Stimulated activated CD8-positive, alpha-beta memory T cell treated with anti-CD3 and anti-CD28 coated beads, Interleukin-2, amount 100 ng/mL, for 1 hour (primary cell): ENCODE data around the gene PDE6A.

Experiments used
- DNase-seq, 2 donors: peaks; one replicate each; pipeline ENCODE4 v3.0.0-alpha.2; 2020; ENCODE audit warnings: low read depth in 2 of 2

PDE6A gene

DNA sequence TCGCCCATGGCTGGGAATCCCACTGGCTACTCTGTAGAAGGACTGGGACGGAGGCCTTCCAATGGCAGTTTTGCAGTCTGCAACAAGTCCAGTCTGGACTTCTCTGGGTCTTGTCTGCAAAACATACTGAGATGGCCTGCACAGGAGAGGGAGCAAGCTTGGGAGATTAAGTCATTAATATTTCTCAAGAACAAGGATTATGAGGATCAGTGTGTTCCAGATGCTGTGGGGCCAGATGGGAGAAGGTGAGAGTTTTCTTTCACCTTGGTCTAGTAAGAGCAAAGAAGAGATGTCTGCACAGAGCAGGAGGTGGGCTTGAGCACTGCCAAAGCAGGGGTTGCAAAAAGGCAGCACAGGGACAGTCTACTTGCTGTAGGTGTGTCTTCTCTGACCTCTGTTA lies at the start of gene PDE6A:
Gene PDE6A, minus strand, starts transcription at position 128 of the 400 bp plus-strand sequence. Its CDS starts 120 bp downstream, at position 8.
- DNase-seq: no peak

DNA sequence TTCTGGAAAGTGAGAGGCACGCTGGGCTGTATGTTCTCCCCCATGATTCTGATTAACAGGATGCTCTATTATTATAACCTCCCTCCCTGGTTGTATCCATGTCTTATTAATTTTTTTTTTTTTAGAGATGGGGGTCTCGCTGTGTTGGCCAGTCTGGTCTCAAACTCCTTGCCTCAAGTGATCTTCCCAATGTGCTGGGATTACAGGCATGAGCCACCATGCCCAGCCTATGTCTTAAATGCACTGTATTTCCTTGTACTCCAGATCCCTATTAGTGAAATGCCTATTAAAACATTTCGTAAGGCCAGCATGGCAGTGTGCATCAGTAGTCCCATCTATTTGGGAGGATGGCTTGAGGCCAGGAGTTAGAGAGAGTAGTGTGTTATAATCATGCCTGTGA lies 48.9 kb upstream of the PDE6A start:
- no peak for DNase-seq

DNA sequence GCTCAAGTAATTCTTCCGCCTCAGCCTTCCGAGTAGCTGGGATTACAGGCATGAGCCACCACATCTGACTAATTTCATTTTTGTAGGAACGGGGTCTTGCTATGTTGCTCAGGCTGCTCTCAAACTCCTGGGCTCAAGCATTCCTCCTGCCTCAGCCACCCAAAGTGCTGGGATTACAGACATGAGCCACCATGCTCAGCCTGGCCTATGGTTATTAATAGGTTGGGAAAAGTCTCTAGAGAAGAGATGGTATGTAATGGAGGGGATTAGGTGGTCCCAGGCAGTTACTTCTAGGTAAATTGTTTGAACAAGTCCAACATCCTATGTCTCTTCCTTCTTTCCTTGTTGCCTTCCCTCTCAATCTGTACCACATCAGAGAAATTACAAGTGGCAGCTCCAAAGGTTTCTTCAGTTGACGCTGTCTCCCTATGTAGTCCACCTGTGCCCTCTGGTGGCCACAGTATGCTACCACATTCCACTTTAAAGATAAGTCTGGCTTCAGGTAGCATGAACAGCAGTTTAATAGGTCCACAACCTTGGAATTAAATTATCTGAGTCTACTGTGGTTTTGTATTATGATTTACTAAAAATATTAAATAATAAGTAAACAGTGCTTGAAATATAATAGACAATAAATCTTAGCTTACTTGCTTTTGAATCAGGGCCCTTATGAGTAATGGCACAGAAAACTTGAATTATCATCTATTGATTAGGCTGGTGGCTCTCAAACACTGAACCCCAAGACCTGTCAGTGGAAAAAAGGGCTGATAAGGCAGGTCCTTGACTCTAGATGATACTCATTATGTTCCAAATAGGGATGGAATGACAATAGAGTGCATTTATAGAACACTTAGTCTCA lies 46.2 kb upstream of the PDE6A start:
- DNase-seq: peak; percentile 32 to 47

DNA sequence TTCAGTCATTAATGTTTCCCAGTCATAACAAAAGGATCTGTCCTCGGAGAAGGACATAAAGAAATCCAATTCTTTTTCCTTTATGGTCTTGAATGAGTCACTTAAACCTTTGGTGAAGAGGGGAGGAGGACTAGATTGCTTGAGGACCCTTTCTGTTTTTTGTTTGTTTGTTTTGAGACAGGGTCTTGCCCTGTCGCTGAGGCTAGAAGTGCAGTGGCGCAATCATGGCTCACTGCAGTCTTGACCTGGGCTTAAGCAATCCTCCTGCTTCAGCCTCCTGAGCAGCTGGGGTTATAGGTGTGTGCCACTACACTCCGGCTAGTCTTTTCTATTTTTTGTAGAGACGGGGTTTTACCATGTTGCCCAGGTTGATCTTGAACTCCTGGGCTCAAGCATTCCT lies 43.5 kb upstream of the PDE6A start:
- no peak for DNase-seq

DNA sequence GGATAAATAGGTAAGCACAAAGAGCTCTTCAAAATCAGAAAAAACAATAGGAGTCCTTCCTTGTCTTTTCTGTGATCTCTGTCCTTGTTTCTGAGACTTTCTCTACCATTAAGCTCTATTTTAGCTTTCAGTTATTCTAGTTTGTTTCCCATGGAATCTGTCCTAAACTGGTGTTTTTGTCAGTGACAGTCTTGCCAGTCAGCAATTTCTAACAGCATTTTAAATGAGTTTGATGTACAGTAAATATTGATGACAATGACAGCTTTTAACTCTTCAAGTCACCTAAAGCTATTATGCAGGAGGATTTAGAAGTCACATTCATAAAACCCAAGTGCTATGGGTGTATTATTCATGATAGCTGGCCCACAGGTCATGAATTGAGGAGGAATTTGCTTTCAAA lies 37.9 kb upstream of the PDE6A start:
- no peak for DNase-seq

DNA sequence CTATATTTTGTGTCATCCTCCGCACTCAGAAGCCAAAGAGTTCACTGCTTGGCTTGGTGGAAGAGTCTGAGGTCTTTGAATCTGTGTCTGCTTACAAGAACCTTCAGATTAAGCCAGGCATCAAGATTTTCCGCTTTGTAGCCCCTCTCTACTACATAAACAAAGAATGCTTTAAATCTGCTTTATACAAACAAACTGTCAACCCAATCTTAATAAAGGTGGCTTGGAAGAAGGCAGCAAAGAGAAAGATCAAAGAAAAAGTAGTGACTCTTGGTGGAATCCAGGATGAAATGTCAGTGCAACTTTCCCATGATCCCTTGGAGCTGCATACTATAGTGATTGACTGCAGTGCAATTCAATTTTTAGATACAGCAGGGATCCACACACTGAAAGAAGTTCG lies 36.6 kb upstream of the PDE6A start:
- DNase-seq: no peak

DNA sequence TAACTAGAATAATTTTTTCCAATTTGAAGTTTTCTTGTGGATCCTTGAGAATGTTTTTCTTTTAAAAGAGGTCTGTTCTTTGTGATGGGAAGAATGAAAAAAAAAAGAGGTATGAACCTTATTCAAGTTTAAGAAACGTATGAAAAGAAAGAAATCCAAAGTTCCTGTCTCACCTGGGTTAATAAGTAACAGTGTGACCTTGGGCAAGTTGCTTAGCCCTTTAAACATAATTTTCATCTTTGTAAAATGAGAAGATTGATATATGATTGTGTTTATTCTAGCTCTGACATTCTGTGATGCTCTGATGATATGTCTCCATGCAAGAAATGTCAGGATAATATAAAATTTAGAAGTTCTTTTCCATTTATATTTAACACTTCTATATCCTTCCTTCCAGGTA lies 35.3 kb upstream of the PDE6A start:
- DNase-seq: no peak

DNA sequence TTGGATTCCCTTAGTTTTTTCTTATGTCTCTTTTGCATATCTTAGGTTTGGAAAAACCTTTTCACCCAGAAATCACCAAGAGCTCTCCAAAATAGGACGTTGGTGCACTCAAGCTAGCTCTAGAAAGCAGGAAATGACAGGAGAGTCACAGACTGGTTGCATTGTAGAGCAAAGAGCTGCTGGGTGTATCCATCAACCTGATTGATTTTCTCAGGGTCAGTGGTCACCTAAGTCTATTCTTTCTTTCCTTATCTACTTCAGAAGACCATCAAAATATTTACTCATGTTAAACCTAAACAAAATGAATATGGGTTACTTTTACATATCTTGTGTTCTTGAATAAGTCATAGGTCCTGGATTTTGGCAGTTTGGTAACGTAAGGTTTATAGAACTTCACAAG lies 30.8 kb upstream of the PDE6A start:
- no peak for DNase-seq

DNA sequence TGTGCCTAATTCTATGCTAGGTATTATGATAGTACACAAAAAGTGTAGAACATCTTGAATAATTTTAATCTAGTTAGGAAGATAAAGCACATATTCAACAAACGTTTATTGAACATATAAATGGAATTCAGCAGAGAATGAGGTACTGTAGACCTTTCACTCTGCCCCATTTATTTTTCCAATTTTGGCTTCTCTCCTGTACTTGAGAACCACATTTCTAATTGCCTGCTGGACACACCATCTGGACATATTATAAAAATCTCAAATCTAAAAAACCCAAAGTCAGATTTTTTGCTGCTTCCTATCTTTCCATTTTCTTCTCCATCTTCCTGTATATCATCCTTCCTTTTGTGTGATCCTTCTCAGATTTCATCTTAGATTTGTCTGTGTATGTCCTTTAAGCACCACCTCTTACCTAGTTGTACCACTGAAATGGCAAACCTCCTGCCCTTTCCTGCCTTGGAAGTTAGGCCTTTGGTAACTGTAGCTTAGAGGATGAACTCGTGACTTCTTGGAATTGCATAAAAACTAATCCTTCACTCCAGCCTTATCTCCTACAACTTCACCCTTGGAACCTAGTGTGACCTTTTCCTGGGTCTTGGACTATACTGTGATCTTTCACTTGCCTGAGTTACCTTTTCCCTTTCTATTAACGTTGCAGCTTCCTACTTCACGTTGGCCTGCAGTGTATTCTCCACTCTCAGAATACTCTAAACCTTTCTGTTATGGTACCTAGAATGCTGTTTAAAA lies 24.8 kb upstream of the PDE6A start:
- DNase-seq: no peak

DNA sequence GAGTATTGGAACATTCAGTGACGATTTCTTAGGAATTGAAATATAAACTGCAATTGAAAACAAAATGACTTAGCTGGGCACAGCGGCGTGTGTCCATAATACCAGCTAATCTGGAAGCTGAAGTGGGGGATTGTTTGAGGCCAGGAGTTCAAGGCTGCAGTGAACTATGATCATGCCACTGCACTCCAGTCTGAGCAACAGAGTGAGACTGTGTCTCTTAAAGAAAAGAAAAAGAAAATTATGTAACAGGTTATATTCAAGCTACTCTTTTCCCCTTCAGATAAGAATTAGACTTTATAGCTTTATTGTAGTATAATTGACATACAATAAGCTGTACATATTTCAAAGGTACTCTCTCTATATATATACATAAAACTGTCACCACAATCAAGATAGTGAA lies 22.4 kb upstream of the PDE6A start:
- DNase-seq: no peak

DNA sequence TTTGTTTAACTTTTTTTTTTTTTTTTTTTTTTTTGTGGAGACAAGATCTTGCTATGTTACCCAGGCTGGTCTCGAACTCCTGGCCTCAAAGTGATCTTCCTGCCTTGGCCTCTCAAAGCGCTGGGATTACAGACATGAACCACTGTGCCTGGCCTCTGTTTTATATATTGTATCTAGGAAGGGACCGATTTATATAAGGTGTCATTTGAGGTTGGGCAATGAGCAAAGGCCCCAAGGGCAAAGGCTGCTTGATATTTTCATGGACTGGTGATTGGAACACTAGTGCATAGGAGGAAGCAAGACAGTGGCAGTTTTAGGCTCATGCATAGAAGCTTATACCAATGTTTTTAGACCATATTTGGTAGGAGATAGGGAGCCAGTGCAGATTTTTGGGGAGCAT lies 19.1 kb upstream of the PDE6A start:
- DNase-seq: no peak

DNA sequence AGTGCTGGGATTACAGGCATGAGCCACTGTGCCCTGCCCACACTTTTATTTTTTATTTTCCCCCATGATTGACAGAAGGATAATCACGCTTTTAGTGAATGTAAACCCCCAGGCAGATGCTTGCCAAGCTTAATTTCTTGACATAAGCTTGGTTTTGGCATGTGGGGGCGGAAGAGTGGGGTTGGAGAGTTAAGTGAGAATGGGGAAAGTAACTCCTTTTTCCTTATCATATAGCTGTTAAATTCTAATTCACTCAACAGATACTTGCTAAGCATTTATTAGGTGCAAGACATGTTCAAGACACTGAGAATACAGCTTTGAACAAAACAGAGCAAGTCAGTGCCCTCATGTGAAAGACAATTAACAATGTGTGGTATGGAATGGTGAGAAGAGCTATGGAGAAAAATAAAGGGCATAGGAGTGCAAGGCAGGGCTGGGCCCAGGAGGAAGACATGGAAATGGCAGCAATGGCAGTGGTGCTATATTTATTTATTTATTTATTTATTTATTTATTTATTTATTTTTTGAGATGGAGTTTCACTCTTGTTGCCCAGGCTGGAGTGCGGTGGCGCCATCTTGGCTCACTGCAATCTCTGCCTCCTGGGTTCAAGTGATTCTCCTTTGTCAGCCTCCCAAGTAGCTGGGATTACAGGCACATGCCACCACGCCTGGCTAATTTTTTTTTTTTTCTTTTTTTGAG lies 18.2 kb upstream of the PDE6A start:
- no peak for DNase-seq

DNA sequence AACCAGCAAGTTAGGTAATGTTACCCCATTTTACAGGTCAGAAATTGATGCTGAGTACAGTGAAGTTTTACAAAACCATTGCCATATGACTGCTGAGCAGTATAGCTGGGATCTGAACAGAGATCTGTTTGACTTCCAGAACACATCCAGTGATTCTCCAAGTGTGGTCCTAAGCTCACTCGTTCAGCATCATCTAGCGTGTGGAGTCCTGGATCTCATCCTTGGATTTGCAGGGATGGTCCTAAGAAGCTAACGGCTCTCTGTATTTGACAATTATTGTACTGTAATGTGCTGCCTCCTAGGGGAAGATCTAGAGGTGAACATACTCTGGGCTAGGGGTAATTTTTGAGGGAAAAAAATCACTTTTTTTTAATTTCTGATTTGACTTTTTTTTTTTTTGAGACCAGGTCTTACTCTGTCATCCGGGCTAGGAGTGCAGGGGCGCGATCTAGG lies 17.4 kb upstream of the PDE6A start:
- no peak for DNase-seq

DNA sequence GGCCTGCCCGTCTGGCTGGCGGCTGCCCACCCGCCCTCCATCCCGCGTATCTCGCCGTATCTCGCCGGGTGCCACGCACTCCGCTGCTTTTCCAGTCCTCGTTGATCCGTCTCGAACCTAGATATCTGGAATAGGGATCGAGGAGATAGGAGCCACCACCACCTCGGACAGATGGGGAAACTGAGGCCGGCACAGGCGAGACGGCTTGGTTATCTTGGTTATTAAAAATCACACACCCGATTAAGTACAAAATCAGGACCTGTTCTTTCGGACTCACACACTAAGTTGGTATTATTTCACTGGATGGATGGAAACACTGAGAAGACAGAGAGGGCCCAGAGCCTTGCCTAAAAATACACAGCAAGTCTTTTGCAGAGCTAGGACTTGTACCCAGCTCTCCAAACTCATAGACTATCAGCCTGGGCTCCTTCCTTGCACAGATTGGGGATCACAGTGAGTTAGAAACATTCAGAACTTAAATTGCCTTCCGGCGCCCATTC lies 16.6 kb upstream of the PDE6A start:
- no peak for DNase-seq

DNA sequence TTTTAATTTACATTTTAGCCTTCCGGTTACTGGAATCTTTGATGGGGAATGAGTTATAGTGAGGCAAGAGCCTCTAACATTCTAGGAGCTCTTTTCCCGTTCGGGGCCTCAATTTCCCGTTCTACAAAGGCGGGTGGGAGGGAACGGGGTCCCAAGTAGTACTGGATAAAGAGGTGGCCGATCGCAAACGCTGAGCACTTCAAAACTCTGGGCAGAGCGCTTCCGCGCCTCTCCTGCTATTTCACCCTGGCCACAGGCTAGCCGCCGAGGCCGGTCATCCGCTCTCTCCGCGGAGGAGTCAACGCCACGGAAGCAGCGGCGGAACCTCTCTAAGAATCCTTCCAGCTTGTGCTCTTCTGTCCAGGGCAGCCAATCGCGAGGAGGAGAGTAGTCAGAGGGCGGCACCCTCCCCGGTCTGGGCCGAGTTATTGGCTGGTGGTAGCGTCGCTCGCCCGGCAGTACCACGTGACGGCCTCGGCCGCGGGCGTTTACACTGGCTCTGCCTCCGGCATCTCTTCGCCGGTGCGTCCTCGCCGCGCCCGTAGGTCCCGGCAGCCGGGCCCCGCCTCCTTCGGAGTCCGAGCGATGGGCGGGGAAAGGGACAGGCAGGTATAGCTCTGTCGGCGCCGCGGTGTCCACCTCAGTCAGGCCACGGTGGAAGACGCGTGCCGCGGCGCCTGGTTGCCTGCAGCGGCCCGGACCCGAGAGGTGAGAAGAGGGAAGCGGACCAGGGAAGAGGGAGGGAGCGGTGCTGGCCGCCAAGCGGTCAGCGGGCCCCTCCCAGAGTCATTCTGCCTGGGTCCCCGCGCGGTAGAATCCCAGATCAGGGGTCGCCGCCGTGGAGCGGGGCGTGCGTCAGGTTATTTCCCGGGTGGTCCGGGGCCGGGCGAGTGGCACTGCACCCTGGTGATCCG lies 15.9 kb upstream of the PDE6A start, which contains the start of gene SLC26A2:
Gene SLC26A2, plus strand, starts transcription at position 487 of the 914 bp plus-strand sequence. CDS start 16,895 bp downstream, outside the sequence.
- DNase-seq: peak; percentile 86 to 90

DNA sequence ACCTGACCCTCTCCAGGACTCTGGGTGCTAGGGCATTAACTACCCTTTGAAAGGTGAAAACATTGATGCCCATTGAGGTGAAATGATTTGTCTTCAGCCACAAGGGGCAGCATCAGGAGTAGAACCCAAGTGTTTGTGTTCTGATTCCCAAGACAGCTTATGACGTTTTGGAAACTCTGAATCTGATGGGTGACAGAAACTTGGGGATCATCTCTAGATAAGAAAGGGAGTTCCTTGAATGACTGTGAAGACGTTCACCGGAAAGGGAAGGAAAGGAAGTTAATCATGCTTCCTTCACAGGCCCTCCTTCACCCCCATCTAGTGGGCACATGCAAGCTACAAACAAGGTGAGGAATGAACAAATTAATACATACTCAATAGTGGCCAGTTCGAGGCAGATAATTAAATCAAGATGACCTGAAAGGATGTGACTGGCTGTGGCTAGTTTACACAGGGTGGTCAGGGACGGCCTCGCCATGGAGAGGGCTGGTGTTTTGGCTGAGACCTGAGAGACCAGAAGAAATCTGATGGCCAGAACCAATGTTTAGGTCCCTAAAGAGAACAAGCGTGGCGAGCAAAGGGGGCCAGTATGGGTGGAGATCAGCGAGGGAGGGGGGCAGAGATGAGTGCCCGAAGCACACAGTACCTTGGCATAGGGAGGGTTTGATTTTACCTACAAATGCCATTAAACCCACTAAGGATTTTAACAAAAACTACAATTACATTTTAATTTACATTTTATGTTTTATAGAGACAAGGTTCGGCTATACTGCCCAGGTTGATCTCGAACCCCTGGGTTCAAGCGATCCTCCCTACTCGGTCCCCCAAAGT lies 15.0 kb upstream of the PDE6A start:
- DNase-seq: peak in 1 of 2 donors; percentile 20

DNA sequence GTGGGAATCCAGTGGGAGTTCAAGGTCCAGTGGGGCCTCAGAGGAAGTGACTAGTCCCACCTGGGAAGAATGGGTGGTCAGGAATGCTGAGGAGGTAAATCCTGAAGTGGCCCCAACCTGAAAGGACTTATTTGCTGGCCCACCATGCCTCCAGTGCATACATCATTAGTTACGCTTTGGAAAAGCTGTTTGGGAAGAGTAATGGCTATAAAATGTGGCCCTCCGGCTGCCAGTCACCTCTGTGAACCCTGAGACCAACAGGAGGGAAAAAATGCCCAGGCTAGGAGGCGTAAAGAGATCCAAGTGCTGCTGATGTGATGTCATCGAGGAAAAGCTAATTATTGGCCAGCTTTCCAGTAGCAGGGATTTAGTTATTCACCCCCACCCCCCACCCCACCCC lies 13.3 kb upstream of the PDE6A start:
- no peak for DNase-seq

DNA sequence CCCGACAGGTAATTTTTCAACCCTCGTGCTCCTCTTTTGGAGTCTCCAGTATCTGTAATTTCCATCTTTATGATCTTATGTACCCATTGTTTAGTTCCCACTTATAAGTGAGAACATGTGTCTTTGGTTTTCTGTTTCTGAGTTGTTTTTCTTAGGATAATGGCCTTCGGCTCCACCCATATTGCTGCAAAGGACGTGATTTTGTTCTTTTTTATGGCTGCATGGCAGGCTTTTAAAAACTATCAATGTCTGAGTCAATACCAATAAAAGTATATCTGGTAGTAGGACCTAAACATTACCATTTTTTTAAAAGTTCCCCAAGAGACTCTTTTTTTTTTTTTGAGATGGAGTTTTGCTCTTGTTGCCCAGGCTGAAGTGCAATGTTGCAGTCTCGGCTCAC lies 12.1 kb upstream of the PDE6A start:
- DNase-seq: no peak

DNA sequence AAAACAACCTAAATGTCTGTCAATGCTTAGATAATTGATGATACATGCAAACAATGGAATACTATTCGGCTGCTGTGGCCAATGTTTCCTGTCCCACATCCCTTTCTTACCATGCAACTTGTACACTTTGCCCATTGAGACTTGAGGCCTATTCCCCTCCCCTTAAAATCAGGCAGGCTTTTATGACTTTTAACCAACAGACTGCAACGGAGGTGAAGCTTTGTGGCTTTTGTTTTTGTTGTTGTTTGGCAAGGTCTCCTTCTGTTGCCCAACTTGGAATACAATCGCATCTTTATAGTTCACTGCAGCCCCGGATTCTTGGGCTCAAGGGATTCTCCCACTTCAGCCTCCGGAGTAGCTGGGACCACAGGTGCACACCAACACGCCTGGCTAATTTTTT lies 10.2 kb upstream of the PDE6A start:
- no peak for DNase-seq
